Upper lobe of right lung (tissue), 1 donor: ENCODE results near the gene DIRAS1. TPM values are rescaled to one million over a fixed set of nuclear protein-coding genes. Genes with fewer than 3 reads are reported as not detected.

ENCODE experiments used
- ATAC-seq: fragments of 200-7000 bp; cut with Tn5 transposase; one replicate; pipeline ENCODE4 v1.9.1; 2020; ENCODE audit warnings: mild to moderate bottlenecking, moderate library complexity
- DNase-seq: peaks from one replicate; pipeline ENCODE4 v3.0.0-alpha.2; 2020
- H3K27ac ChIP-seq: fragments of 200-600 bp; one replicate; pipeline ENCODE4 v1.8.0; 2022
- H3K27me3 ChIP-seq: fragments of 200-600 bp; one replicate; pipeline ENCODE4 v1.8.0; 2022; ENCODE audit warnings: mild to moderate bottlenecking
- H3K36me3 ChIP-seq: fragments of 200-600 bp; one replicate; pipeline ENCODE4 v1.8.0; 2022
- H3K4me1 ChIP-seq: fragments of 200-600 bp; one replicate; pipeline ENCODE4 v1.8.0; 2022
- H3K4me3 ChIP-seq: fragments of 200-600 bp; one replicate; pipeline ENCODE4 v1.8.0; 2022; ENCODE audit warnings: mild to moderate bottlenecking
- H3K9me3 ChIP-seq: fragments of 200-600 bp; one replicate; pipeline ENCODE4 v1.8.0; 2022
- intact Hi-C: fragments of 100-400 bp; cut with DNase I; formaldehyde crosslinking; loops from one replicate; pipeline ENCODE4 v1.11.0; 2022
- total RNA-seq: library from RNA; stranded (reverse); fragmentation: NEBNext Ultra II Directional; extraction: Animal tissue kit (Norgen Biotek cat#: 25700); gene quantifications from one replicate; pipeline ENCODE4 v1.2.1, GENCODE V29; 2021
- TF ChIP-seq, protein P1 (sequence below): fragments of 200-600 bp; IDR thresholded peaks from one replicate; pipeline ENCODE4 v1.8.0; 2022; ENCODE audit warnings: antibody characterized with exemption
- donor health status: DM: no; HTN: yes; CAD: no; lungs with severe emphysema.

DIRAS1 gene
- total RNA-seq, 1 donor from 2014 or later, result 1.8 TPM

DNA sequence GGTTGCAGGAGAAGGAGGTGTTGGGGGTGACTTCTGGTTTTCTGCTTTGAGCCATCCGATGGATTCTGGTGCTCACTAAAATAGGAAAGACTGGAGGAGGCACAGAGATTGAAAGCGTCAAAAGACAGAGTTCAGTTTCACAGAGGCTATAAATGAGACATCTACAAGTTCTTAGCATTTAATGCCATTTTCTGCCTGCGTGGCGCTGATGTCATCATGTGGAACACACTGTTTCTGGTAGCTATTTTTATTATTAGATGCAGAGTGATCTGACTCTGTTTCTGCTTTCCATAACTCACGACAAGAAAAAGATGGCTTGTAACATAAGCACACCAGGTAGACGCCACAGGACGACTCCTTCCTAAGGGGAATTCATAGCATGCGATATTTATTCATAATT, 21.9 kb upstream of the DIRAS1 start:
- DNase-seq (no peak), ATAC-seq (no peak)
- TF ChIP-seq, protein P1, sequence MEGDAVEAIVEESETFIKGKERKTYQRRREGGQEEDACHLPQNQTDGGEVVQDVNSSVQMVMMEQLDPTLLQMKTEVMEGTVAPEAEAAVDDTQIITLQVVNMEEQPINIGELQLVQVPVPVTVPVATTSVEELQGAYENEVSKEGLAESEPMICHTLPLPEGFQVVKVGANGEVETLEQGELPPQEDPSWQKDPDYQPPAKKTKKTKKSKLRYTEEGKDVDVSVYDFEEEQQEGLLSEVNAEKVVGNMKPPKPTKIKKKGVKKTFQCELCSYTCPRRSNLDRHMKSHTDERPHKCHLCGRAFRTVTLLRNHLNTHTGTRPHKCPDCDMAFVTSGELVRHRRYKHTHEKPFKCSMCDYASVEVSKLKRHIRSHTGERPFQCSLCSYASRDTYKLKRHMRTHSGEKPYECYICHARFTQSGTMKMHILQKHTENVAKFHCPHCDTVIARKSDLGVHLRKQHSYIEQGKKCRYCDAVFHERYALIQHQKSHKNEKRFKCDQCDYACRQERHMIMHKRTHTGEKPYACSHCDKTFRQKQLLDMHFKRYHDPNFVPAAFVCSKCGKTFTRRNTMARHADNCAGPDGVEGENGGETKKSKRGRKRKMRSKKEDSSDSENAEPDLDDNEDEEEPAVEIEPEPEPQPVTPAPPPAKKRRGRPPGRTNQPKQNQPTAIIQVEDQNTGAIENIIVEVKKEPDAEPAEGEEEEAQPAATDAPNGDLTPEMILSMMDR, result no peak
- H3K27me3 ChIP-seq, result no peaks in the 10 kb centered on the region
- H3K9me3 ChIP-seq, result no peaks in the 10 kb centered on the region
- no peaks in the 10 kb centered on the region for H3K36me3 ChIP-seq
- intact Hi-C loops, result loop anchor here (5.0 kb wide), 1 partner anchor 96 kb away; no protein-coding TSS in a partner anchor
- no peak overlapping the region for H3K27ac ChIP-seq
- H3K4me1 ChIP-seq, result no peaks in the 10 kb centered on the region
- no peak overlapping the region for H3K4me3 ChIP-seq

DNA sequence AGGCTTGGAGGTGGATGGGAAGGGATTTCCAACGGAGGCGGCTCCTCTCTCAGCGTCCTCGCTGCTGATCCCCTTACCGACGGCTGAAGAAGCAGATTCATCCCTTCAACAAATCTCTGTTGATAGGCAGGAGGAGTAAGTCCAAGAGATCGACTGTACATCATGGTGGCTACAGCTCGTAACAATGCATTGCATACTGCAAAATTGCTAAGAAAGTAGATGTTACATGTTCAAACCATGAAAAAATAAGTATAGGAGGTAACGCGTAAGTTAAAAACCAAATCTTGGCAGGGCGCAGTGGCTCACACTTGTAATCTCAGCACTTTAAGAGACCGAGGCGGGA, 19.1 kb upstream of the DIRAS1 start:
- Histone ChIP-seq H3K4me3 (no peak overlapping the region), H3K36me3 (peaks cover 9% of the 10 kb centered on the region), H3K27me3 (no peaks in the 10 kb centered on the region), H3K27ac (no peak overlapping the region), H3K9me3 (no peaks in the 10 kb centered on the region), H3K4me1 (no peaks in the 10 kb centered on the region)
- intact Hi-C loops, result loop anchor here (5.0 kb wide), 1 partner anchor 93 kb away; no protein-coding TSS in a partner anchor
- TF ChIP-seq, protein P1, result no peak
- ATAC-seq (no peak), DNase-seq (no peak)

DNA sequence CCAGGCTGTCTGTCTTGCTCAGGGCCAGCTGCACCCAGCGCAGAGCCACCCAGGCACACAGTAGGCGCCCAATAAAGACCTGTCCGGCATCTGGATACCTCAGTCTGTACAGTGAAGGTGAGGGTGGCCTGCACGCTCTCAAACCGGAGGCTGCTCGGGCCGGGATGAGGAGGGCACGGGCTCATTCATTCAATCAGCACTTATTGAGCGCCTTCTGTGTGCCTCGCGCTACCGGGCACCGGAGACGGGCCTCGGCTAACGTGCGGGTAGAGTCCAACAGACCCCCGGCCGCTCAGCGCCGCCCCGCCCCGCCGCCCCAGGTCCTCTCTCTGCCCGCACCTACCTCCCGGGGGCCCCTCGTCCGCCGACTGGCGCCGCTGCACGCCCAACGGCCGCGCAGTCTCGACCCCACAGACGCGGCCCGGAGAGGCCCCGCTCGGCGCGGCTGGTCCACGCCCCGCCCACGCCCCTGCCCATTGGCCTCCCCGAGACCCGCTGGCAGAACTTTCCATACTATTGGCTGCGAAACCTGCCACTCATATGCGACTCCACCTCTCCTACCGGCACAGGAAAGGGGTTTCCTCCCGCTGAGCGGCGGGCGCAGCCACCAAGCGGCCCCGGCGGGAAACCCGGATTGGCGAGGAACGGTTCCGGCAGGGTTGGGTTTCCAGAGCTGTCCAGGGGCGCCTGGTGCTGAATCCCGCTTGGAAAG, 18.6 kb upstream of the DIRAS1 start, which contains the start of gene SLC39A3:
Gene SLC39A3 (minus strand): TSS at position 416 of the 712 bp plus-strand sequence. CDS start 2,760 bp downstream, outside the sequence.
- Histone ChIP-seq H3K27ac (peak within 1 kb of the TSS; percentile 74), H3K4me1 (no peaks in the 10 kb centered on the region), H3K36me3 (peaks cover 9% of the 10 kb centered on the region), H3K4me3 (peak within 1 kb of the TSS; percentile 98), H3K27me3 (no peaks in the 10 kb centered on the region), H3K9me3 (no peaks in the 10 kb centered on the region)
- ATAC-seq (peak; percentile 100), DNase-seq (peak; percentile 97)
- TF ChIP-seq, protein P1, result peak; percentile 24
- intact Hi-C loops, result loop anchor here (5.0 kb wide), 1 partner anchor 92 kb away; no protein-coding TSS in a partner anchor

DNA sequence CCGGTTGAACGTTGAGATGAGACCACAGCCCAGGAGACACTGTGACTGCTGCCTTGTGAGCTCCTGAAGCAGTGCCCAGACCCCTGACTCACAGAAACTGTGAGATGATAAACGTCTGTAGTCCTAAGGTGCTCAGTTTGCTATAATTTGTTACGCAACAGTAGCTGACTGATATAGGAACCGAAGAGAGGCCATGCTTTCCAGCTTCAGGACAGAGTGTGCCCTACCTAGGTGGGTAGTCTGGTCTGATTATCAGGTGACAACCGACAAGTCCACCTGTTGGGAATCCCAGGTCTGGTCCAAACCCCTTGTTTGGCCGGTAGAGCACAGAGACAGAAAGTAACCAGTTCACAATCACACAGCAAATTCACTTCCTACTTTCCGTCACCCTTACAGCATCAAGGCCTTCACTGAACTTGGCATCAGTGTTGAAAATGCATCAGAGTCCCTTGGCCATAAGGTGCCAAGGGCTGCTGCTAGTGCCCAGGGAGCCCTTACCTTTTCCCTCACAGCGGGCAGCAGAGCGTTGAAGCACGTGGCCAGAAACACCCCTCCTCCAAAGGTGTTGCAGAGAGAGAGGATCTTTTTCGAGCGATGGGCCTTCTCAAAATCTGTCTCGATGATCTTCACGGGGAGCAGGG, 15.5 kb upstream of the DIRAS1 start:
- intact Hi-C loops, result no loop called here

DNA sequence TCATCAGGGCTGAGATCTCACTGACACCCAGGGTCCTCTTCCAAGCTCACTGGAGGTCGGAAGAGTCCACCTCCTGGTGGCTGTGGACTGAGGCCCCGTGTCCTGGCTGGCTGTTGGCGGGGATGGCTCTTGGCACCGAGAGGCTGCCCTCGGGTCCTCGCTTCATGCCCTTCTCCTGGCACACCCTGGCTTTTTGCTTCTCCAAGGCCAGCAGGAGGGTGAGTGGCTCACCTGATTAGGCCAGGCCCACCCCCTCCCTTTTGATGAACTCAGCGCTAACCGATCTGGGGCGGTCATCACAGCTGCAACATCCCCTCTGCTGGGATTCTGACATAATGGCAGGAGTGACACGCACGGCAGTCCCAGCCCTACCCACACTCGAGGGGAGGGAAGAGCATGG, 14.2 kb upstream of the DIRAS1 start:
- intact Hi-C loops, result no loop called here
- DNase-seq, result no peak
- peaks cover 16% of the 10 kb centered on the region for H3K36me3 ChIP-seq
- TF ChIP-seq, protein P1, result no peak
- H3K27ac ChIP-seq, result no peak overlapping the region
- no peaks in the 10 kb centered on the region for H3K4me1 ChIP-seq
- H3K4me3 ChIP-seq, result no peak overlapping the region
- no peaks in the 10 kb centered on the region for H3K9me3 ChIP-seq
- no peak for ATAC-seq
- no peaks in the 10 kb centered on the region for H3K27me3 ChIP-seq

More for the DNA sequence above, 15.5 kb upstream of the DIRAS1 start:
- TF ChIP-seq, protein P1, result no peak
- Histone ChIP-seq H3K4me3 (no peak overlapping the region), H3K4me1 (no peaks in the 10 kb centered on the region), H3K36me3 (peaks cover 16% of the 10 kb centered on the region), H3K9me3 (no peaks in the 10 kb centered on the region), H3K27ac (no peak overlapping the region), H3K27me3 (no peaks in the 10 kb centered on the region)
- ATAC-seq (no peak), DNase-seq (no peak)
